Upper lobe of left lung (tissue), 4 donors: ENCODE data around the gene RPL7L1.

ENCODE experiments used
- CTCF ChIP-seq, 6 experiments: fragments of 450-650 bp in 4 of 6; fragments of 200-600 bp in 2 of 6; sonication (generic) in 2 of 6; IDR thresholded peaks; one replicate each; pipeline ENCODE4 v1.5.1; 2016 to 2019; ENCODE audit warnings: antibody characterized with exemption in 6 of 6
- POLR2A ChIP-seq, 4 donors: fragments of 450-650 bp; IDR thresholded peaks; one replicate each; pipeline ENCODE4 v1.5.1; 2016 to 2017; ENCODE audit warnings: antibody characterized with exemption in 4 of 4, mild to moderate bottlenecking in 2 of 4
- POLR2AphosphoS5 ChIP-seq, 2 donors: sonication (generic); formaldehyde crosslinking; IDR thresholded peaks; one replicate each; pipeline ENCODE4 v1.5.1; 2017; ENCODE audit warnings: antibody characterized with exemption in 2 of 2

GRCh38 chr6:42925248-42925857 lies 45.9 kb downstream of the RPL7L1 start:
- no peak for TF ChIP-seq CTCF (IDR thresholded peaks at IDR 0.05)
- no peak for TF ChIP-seq POLR2A (IDR thresholded peaks at IDR 0.05)
- no peak for TF ChIP-seq POLR2AphosphoS5 (IDR thresholded peaks at IDR 0.05)
